GM23338 (cell line): ENCODE data around the gene TBPL1. TPM values are rescaled to one million over a fixed set of nuclear protein-coding genes. Genes with fewer than 3 reads are reported as not detected.

Experiments
- ATAC-seq: fragments of 200-7000 bp; cut with Tn5 transposase; 3 replicates; pipeline ENCODE4 v1.9.1; 2020
- DNase-seq: peaks from one replicate; pipeline ENCODE4 v3.0.0-alpha.2; 2015; ENCODE audit warnings: low spot score
- H2AFZ ChIP-seq: fragments of 200-600 bp; sonication (generic); 2 replicates; pipeline ENCODE4 v1.8.0; 2016; ENCODE audit warnings: antibody characterized with exemption, mild to moderate bottlenecking, moderate library complexity
- H3F3A ChIP-seq: fragments of 200-600 bp; sonication (generic); replicated peaks from 2 replicates; pipeline ENCODE4 v1.8.0; 2017; ENCODE audit warnings: antibody characterized with exemption, mixed run types, low read depth
- H3K27ac ChIP-seq: fragments of 200-600 bp; sonication (generic); 2 replicates; pipeline ENCODE4 v1.6.1; 2016; ENCODE audit warnings: low read depth
- H3K27me3 ChIP-seq: fragments of 200-600 bp; sonication (generic); 2 replicates; pipeline ENCODE4 v1.8.0; 2016; ENCODE audit warnings: mild to moderate bottlenecking, mixed run types, moderate library complexity; ENCODE audit not compliant: insufficient read depth
- H3K36me3 ChIP-seq: fragments of 200-600 bp; sonication (generic); 2 replicates; pipeline ENCODE4 v1.8.0; 2016; ENCODE audit warnings: mild to moderate bottlenecking; ENCODE audit not compliant: insufficient read depth
- H3K4me1 ChIP-seq: fragments of 200-600 bp; sonication (generic); 2 replicates; pipeline ENCODE4 v1.8.0; 2016; ENCODE audit warnings: mild to moderate bottlenecking, moderate library complexity; ENCODE audit not compliant: insufficient read depth
- H3K4me2 ChIP-seq: fragments of 200-600 bp; sonication (generic); 2 replicates; pipeline ENCODE4 v1.7.1; 2017; ENCODE audit warnings: mixed run types
- H3K4me3 ChIP-seq: fragments of 200-600 bp; sonication (generic); 2 replicates; pipeline ENCODE4 v1.6.1; 2016; ENCODE audit warnings: mixed run types
- H3K79me2 ChIP-seq: fragments of 200-600 bp; sonication (generic); replicated peaks from 2 replicates; pipeline ENCODE4 v1.8.0; 2017; ENCODE audit warnings: mild to moderate bottlenecking; ENCODE audit not compliant: insufficient read depth
- H3K9me2 ChIP-seq: fragments of 200-600 bp; sonication (generic); 2 replicates; pipeline ENCODE4 v1.8.0; 2017; ENCODE audit not compliant: insufficient read depth
- H4K20me1 ChIP-seq: fragments of 200-600 bp; sonication (generic); replicated peaks from 2 replicates; pipeline ENCODE4 v1.8.0; 2017; ENCODE audit warnings: mild to moderate bottlenecking; ENCODE audit not compliant: insufficient read depth
- H3K27ac Mint-ChIP-seq: 2 replicates; pipeline ENCODE4 v1.8.0; 2020; ENCODE audit warnings: inconsistent platforms, mild to moderate bottlenecking, moderate library complexity, mixed read lengths
- H3K27me3 Mint-ChIP-seq: 3 replicates; pipeline ENCODE4 v1.8.0; 2022; ENCODE audit warnings: low read depth, mild to moderate bottlenecking, moderate library complexity, mixed read lengths, inconsistent platforms; ENCODE audit not compliant: insufficient read depth, poor library complexity
- H3K36me3 Mint-ChIP-seq: 3 replicates; pipeline ENCODE4 v1.8.0; 2021; ENCODE audit warnings: low read depth, mild to moderate bottlenecking, inconsistent platforms, moderate library complexity, mixed read lengths
- H3K4me1 Mint-ChIP-seq: 3 replicates; pipeline ENCODE4 v1.8.0; 2020; ENCODE audit warnings: mild to moderate bottlenecking, inconsistent platforms, mixed read lengths
- H3K4me3 Mint-ChIP-seq: 3 replicates; pipeline ENCODE4 v1.8.0; 2021; ENCODE audit warnings: moderate library complexity, mild to moderate bottlenecking, inconsistent platforms, mixed read lengths
- H3K9me3 Mint-ChIP-seq: 3 replicates; pipeline ENCODE4 v1.8.0; 2020; ENCODE audit warnings: moderate library complexity, mild to moderate bottlenecking, inconsistent platforms, mixed read lengths
- CREB1 ChIP-seq: fragments of 250-450 bp; sonication (Bioruptor Pico); IDR thresholded peaks from 2 replicates; pipeline ENCODE4 v1.5.0; 2020; ENCODE audit warnings: low read depth, mild to moderate bottlenecking, moderate library complexity
- ETS1 ChIP-seq: IDR thresholded peaks from 2 replicates; pipeline ENCODE4 v1.6.1; 2016; ENCODE audit warnings: antibody characterized with exemption
- EZH2 ChIP-seq: fragments of 200-600 bp; sonication (generic); IDR thresholded peaks from one replicate; pipeline ENCODE4 v1.8.0; 2017; ENCODE audit warnings: antibody characterized with exemption, mild to moderate bottlenecking, low read depth; ENCODE audit not compliant: unreplicated experiment
- EZH2phosphoT487 ChIP-seq: fragments of 200-600 bp; sonication (generic); IDR thresholded peaks from one replicate; pipeline ENCODE4 v1.8.1; 2018; ENCODE audit warnings: antibody characterized with exemption; ENCODE audit not compliant: unreplicated experiment
- JUNB ChIP-seq: IDR thresholded peaks from one replicate; pipeline ENCODE4 v1.6.1; 2016; ENCODE audit warnings: antibody characterized with exemption; ENCODE audit not compliant: unreplicated experiment
- NANOG ChIP-seq: IDR thresholded peaks from 2 replicates; pipeline ENCODE4 v1.6.1; 2016; ENCODE audit warnings: antibody characterized with exemption, borderline replicate concordance
- POLR2AphosphoS5 ChIP-seq: IDR thresholded peaks from 2 replicates; pipeline ENCODE4 v1.6.1; 2016; ENCODE audit warnings: antibody characterized with exemption, low read depth
- STAT1 ChIP-seq: IDR thresholded peaks from one replicate; pipeline ENCODE4 v1.6.1; 2016; ENCODE audit warnings: antibody characterized with exemption; ENCODE audit not compliant: unreplicated experiment
- ZNF114 ChIP-seq: fragments of 250-450 bp; sonication (Bioruptor Pico); IDR thresholded peaks from 2 replicates; pipeline ENCODE4 v1.5.0; 2020; ENCODE audit warnings: mild to moderate bottlenecking, moderate library complexity
- ZNF331 ChIP-seq: fragments of 250-450 bp; sonication (Bioruptor Pico); IDR thresholded peaks from 2 replicates; pipeline ENCODE4 v1.5.0; 2020; ENCODE audit warnings: low read depth, mild to moderate bottlenecking, moderate library complexity
- polyA plus RNA-seq: library from polyadenylated mRNA; unstranded; fragments of >200 nt; fragmentation: Nextera tagmentation; extraction: Ambion mirVana; gene quantifications from 2 replicates; pipeline ENCODE4 v1.2.1, GENCODE V29; 2016
- total RNA-seq: library from RNA; depleted of rRNA; stranded (reverse); fragments of >200 nt; shearing (Covaris generic); gene quantifications from 2 replicates; pipeline ENCODE4 v1.2.3, GENCODE V29; 2014
- TF ChIP-seq, protein P1 (sequence below), 2 experiments: fragments of 200-600 bp in 1 of 2; sonication (generic) in 1 of 2; conservative IDR thresholded peaks; 2 replicates each; pipeline versions ENCODE4 v1.5.1 to v1.6.1; 2016 to 2017; ENCODE audit warnings: antibody characterized with exemption in 2 of 2, low read depth in 2 of 2, mild to moderate bottlenecking in 2 of 2, moderate library complexity in 1 of 2
- TF ChIP-seq, protein P2 (sequence below): fragments of 250-450 bp; sonication (Bioruptor Pico); IDR thresholded peaks from 2 replicates; pipeline ENCODE4 v1.5.0; 2020; ENCODE audit warnings: mild to moderate bottlenecking, moderate library complexity
- TF ChIP-seq, protein P3 (sequence below): IDR thresholded peaks from one replicate; pipeline ENCODE4 v1.6.1; 2018; ENCODE audit warnings: antibody characterized with exemption; ENCODE audit not compliant: unreplicated experiment

Gene TBPL1
- total and polyA plus RNA-seq, 2 experiments from 2014 or later = 72.9 to 139 TPM

DNA sequence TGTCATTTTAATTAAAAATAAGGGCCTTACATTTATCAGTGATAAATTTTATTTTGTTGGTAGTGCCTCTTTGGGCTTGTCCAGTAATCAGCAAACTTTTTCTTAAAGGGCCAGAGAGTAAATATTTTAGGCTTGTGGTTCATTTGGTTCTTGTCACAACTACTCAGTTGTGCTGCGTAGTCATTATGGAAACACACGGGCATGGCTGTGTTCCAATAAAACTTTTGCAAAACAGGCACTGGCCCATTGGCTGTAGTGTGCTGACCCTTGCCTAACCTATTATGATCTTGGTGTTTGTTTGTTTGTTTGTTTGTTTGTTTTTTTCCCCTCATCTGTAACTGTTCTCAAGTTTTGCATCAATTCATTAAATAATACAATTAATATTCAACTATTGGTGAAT is 19.4 kb downstream of the TBPL1 start:
- no peak for ATAC-seq
- Histone ChIP-seq H2AFZ (no peak overlapping the region), H3K27ac (peak overlapping the region; percentile 22; the same call in 1 of the 2 replicates), H3K79me2 (peaks cover 98% of the 10 kb centered on the region), H3K36me3 (no peaks in the 10 kb centered on the region), H3K4me2 (no peak overlapping the region), H3K9me2 (no peaks in the 10 kb centered on the region), H3K4me1 (peaks cover 19% of the 10 kb centered on the region), H4K20me1 (peaks cover 8% of the 10 kb centered on the region; the same call in 1 of the 2 replicates), H3K27me3 (no peaks in the 10 kb centered on the region), H3F3A (no peaks in the 10 kb centered on the region), H3K4me3 (no peak overlapping the region)
- no peak for DNase-seq
- H3K36me3 Mint-ChIP-seq = no peaks in the 10 kb centered on the region
- H3K4me3 Mint-ChIP-seq = no peak overlapping the region
- peaks cover 36% of the 10 kb centered on the region for H3K4me1 Mint-ChIP-seq
- no peaks in the 10 kb centered on the region for H3K27me3 Mint-ChIP-seq
- H3K9me3 Mint-ChIP-seq = no peaks in the 10 kb centered on the region
- no peak overlapping the region for H3K27ac Mint-ChIP-seq
- TF ChIP-seq ZNF331 (CRISPR knock-in tag) (no peak), ZNF114 (no peak), POLR2AphosphoS5 (no peak), ETS1 (no peak), CREB1 (CRISPR knock-in tag) (no peak), STAT1 (no peak), EZH2 (no peak), EZH2phosphoT487 (no peak), JUNB (no peak), NANOG (no peak)
- TF ChIP-seq, protein P1, sequence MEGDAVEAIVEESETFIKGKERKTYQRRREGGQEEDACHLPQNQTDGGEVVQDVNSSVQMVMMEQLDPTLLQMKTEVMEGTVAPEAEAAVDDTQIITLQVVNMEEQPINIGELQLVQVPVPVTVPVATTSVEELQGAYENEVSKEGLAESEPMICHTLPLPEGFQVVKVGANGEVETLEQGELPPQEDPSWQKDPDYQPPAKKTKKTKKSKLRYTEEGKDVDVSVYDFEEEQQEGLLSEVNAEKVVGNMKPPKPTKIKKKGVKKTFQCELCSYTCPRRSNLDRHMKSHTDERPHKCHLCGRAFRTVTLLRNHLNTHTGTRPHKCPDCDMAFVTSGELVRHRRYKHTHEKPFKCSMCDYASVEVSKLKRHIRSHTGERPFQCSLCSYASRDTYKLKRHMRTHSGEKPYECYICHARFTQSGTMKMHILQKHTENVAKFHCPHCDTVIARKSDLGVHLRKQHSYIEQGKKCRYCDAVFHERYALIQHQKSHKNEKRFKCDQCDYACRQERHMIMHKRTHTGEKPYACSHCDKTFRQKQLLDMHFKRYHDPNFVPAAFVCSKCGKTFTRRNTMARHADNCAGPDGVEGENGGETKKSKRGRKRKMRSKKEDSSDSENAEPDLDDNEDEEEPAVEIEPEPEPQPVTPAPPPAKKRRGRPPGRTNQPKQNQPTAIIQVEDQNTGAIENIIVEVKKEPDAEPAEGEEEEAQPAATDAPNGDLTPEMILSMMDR (conservative IDR thresholded peaks at IDR 0.05; ENCODE audit: low read depth in 2 of 2) = no peak
- TF ChIP-seq, protein P2, sequence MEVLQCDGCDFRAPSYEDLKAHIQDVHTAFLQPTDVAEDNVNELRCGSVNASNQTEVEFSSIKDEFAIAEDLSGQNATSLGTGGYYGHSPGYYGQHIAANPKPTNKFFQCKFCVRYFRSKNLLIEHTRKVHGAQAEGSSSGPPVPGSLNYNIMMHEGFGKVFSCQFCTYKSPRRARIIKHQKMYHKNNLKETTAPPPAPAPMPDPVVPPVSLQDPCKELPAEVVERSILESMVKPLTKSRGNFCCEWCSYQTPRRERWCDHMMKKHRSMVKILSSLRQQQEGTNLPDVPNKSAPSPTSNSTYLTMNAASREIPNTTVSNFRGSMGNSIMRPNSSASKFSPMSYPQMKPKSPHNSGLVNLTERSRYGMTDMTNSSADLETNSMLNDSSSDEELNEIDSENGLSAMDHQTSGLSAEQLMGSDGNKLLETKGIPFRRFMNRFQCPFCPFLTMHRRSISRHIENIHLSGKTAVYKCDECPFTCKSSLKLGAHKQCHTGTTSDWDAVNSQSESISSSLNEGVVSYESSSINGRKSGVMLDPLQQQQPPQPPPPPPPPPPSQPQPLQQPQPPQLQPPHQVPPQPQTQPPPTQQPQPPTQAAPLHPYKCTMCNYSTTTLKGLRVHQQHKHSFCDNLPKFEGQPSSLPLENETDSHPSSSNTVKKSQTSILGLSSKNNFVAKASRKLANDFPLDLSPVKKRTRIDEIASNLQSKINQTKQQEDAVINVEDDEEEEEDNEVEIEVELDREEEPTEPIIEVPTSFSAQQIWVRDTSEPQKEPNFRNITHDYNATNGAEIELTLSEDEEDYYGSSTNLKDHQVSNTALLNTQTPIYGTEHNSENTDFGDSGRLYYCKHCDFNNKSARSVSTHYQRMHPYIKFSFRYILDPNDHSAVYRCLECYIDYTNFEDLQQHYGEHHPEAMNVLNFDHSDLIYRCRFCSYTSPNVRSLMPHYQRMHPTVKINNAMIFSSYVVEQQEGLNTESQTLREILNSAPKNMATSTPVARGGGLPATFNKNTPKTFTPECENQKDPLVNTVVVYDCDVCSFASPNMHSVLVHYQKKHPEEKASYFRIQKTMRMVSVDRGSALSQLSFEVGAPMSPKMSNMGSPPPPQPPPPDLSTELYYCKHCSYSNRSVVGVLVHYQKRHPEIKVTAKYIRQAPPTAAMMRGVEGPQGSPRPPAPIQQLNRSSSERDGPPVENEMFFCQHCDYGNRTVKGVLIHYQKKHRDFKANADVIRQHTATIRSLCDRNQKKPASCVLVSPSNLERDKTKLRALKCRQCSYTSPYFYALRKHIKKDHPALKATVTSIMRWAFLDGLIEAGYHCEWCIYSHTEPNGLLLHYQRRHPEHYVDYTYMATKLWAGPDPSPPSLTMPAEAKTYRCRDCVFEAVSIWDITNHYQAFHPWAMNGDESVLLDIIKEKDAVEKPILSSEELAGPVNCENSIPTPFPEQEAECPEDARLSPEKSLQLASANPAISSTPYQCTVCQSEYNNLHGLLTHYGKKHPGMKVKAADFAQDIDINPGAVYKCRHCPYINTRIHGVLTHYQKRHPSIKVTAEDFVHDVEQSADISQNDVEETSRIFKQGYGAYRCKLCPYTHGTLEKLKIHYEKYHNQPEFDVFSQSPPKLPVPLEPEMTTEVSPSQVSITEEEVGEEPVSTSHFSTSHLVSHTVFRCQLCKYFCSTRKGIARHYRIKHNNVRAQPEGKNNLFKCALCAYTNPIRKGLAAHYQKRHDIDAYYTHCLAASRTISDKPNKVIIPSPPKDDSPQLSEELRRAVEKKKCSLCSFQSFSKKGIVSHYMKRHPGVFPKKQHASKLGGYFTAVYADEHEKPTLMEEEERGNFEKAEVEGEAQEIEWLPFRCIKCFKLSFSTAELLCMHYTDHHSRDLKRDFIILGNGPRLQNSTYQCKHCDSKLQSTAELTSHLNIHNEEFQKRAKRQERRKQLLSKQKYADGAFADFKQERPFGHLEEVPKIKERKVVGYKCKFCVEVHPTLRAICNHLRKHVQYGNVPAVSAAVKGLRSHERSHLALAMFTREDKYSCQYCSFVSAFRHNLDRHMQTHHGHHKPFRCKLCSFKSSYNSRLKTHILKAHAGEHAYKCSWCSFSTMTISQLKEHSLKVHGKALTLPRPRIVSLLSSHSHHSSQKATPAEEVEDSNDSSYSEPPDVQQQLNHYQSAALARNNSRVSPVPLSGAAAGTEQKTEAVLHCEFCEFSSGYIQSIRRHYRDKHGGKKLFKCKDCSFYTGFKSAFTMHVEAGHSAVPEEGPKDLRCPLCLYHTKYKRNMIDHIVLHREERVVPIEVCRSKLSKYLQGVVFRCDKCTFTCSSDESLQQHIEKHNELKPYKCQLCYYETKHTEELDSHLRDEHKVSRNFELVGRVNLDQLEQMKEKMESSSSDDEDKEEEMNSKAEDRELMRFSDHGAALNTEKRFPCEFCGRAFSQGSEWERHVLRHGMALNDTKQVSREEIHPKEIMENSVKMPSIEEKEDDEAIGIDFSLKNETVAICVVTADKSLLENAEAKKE (CRISPR knock-in tag) = no peak
- TF ChIP-seq, protein P3, sequence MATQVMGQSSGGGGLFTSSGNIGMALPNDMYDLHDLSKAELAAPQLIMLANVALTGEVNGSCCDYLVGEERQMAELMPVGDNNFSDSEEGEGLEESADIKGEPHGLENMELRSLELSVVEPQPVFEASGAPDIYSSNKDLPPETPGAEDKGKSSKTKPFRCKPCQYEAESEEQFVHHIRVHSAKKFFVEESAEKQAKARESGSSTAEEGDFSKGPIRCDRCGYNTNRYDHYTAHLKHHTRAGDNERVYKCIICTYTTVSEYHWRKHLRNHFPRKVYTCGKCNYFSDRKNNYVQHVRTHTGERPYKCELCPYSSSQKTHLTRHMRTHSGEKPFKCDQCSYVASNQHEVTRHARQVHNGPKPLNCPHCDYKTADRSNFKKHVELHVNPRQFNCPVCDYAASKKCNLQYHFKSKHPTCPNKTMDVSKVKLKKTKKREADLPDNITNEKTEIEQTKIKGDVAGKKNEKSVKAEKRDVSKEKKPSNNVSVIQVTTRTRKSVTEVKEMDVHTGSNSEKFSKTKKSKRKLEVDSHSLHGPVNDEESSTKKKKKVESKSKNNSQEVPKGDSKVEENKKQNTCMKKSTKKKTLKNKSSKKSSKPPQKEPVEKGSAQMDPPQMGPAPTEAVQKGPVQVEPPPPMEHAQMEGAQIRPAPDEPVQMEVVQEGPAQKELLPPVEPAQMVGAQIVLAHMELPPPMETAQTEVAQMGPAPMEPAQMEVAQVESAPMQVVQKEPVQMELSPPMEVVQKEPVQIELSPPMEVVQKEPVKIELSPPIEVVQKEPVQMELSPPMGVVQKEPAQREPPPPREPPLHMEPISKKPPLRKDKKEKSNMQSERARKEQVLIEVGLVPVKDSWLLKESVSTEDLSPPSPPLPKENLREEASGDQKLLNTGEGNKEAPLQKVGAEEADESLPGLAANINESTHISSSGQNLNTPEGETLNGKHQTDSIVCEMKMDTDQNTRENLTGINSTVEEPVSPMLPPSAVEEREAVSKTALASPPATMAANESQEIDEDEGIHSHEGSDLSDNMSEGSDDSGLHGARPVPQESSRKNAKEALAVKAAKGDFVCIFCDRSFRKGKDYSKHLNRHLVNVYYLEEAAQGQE = no peak
